GM12864 (cell line): ENCODE data around the gene ENDOV.

ENCODE experiments used
- DNase-seq: peaks from one replicate; pipeline ENCODE4 v3.0.0-alpha.2; 2011; ENCODE audit warnings: low read depth
- H3K4me3 ChIP-seq: 2 replicates; pipeline ENCODE4 v1.5.1; 2011; ENCODE audit warnings: mild to moderate bottlenecking, low read depth, low read length, control low read depth
- CTCF ChIP-seq: IDR thresholded peaks from 2 replicates; pipeline ENCODE4 v1.5.1; 2011; ENCODE audit warnings: low read depth, mild to moderate bottlenecking, moderate library complexity, low read length, control low read depth, inconsistent platforms; ENCODE audit errors: missing control alignments

ENDOV gene

GRCh38 chr17:80428363-80428762, 13.4 kb downstream of the ENDOV start:
- no peak for TF ChIP-seq CTCF
- no peak overlapping the region for H3K4me3 ChIP-seq
- no peak for DNase-seq

GRCh38 chr17:80428796-80429195, 13.8 kb downstream of the ENDOV start:
- no peak for TF ChIP-seq CTCF
- no peak for DNase-seq
- H3K4me3 ChIP-seq, result no peak overlapping the region

GRCh38 chr17:80429356-80430275, 14.6 kb downstream of the ENDOV start:
- no peak for TF ChIP-seq CTCF
- no peak for DNase-seq
- no peak overlapping the region for H3K4me3 ChIP-seq

- DNase-seq, result no peak
- no peak overlapping the region for H3K4me3 ChIP-seq
- no peak for TF ChIP-seq CTCF
Observed at GRCh38 chr17:80430446-80431245, 15.7 kb downstream of the ENDOV start.

- DNase-seq, result no peak
- no peak for TF ChIP-seq CTCF
- no peak overlapping the region for H3K4me3 ChIP-seq
Observed at GRCh38 chr17:80431246-80432195, 16.6 kb downstream of the ENDOV start.

GRCh38 chr17:80432350-80432955, 17.5 kb downstream of the ENDOV start:
- DNase-seq, result no peak
- H3K4me3 ChIP-seq, result no peak overlapping the region
- no peak for TF ChIP-seq CTCF
